Glomerular visceral epithelial cell (primary cell): ENCODE data around the gene ACOT8.
"Not testable (repeated sequence)": the region's sequence is repeated elsewhere in the genome, so short reads cannot be mapped to it uniquely, and the experiment has no call there.

ENCODE experiments used
- DNase-seq: peaks from one replicate; pipeline ENCODE4 v3.0.0-alpha.2; 2016; ENCODE audit errors: extremely low spot score

The ACOT8 gene

DNA sequence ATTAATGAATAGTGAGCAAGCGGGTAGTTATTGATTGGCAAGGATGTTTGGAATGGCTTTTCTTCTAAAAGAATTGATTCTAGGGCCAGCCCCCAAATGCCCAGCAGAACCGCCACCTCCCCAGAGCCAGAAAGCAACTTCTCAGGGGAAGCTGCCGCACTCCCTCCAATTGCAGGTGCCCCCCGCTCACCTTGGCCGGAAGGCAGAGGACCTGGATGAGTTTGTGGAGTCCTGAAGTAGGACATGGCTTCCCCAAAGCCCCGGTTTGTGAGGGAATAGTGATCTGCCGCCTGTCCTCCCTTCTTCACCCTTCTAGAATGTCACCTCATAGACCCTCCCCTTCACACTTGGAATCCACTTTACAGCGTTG, 30.1 kb upstream of the ACOT8 start, which contains the start of gene SPATA25:
Gene SPATA25, minus strand, starts transcription at position 277 of the 370 bp plus-strand sequence. Its CDS starts 32 bp downstream, at position 245.
- no peak for DNase-seq

DNA sequence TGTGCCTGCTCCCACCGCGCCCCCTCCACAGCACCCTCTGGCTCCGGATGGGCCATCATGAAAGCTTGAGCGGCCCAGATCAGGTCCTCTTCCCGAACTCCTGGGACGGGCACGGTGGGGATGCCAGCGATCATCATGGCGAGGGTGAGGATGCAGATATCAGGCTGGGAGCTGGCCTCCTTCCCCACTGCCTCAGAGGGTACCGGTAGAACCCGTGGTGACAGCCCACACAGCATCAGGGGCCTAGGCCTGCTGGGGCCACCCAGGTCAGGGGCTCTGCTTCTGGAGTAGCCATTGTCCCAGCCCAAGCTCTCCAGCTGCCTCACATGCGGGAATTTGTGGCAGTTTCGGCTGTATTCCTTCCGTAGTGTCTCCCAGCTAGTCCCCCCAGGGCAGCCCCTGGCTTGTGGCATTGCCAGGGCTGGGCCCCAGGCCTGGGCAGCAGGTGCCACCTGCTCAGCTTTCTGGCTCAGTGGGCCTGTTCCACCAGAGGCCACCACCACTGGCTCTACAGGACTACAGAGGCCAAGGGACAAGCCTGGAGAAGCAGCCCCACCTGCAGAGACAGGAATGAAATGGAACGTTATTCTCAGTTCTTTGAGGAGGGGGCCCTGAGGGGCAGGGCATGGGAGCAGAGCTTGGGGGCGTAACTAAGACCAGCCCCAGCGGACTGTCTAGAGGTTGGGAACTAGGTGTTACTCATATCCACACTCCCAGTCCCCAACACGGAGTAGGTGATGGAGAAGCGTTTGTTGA, 29.6 kb upstream of the ACOT8 start:
- no peak for DNase-seq

DNA sequence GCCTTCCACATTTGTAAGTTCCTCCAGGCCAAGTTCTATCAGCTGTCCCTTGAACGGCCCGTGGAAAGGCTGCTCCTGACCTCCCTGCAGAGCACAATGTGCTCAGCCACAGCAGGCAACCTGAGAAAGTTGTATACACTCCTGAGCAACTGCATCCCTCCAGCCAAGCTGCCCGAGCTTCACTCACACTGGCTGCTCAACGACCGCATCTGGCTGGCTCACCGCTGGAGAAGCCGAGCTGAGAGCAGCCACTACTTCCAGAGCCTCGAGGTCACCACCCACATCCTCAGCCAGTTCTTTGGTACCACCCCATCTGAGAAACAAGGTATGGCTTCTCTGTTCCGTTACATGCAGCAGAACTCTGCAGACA, 25.9 kb upstream of the ACOT8 start:
- DNase-seq = no peak

DNA sequence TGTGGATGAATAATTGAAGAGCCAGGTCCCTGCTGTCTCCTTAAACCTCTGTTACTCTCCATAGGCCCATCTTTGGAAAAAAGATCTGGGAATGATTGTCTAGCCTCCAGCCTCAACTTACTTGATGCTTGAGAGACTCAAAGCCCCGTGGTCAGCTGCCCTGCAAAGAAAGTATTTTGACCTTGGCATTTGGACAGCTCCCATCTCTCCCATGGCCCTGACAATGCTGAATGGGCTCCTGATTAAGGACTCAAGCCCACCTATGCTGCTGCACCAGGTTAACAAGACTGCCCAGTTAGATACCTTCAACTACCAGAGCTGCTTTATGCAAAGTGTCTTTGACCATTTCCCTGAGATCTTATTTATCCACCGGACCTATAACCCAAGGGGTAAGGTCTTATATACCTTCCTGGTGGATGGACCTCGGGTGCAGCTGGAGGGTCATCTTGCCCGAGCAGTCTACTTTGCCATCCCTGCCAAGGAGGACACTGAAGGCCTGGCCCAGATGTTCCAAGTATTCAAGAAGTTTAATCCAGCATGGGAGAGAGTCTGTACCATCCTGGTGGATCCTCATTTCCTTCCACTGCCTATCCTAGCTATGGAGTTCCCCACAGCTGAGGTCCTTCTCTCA, 25.4 kb upstream of the ACOT8 start:
- DNase-seq = no peak

DNA sequence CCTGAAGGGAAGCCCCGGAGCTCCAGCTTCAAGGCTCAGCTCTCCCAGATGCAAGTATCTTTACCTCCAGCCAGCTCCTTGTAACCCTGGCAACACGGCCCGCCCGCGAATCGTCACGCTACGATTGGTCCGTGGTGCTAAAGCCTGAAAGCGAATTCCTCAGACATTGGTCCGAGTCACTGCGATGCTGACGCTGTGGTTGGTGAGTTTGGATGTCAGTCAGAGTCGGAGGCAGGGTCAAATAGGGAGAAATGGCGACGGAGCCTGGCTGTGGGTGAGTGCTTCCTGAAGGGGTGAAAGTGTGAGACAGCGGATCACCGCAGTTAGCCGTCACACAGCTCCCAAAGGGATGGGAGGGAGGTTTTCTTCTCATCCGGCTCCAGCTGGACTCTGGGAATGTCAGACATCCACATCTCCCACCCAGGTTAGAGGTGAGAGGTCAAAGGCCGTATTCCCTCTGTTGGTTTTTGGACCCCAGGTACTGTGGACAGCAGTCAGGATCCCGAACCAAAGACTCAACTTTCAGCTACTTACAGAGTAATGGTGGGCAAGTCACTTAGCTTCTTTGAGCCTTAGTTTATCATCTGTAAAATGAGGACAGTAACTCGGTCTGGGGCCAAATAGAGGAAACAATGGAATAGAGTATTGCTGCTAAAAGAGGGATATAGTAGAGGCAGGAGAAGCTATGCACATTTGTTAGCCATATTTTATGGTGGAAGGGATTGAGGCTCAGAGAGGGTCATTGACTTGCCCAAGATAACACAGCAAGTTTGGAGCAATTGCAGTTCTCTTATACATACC, 24.0 kb upstream of the ACOT8 start, which contains the start of gene ZSWIM1:
Gene ZSWIM1, plus strand, starts transcription at position 240 of the 801 bp plus-strand sequence. CDS start 1,366 bp downstream, outside the sequence.
- DNase-seq = peak; percentile 100

DNA sequence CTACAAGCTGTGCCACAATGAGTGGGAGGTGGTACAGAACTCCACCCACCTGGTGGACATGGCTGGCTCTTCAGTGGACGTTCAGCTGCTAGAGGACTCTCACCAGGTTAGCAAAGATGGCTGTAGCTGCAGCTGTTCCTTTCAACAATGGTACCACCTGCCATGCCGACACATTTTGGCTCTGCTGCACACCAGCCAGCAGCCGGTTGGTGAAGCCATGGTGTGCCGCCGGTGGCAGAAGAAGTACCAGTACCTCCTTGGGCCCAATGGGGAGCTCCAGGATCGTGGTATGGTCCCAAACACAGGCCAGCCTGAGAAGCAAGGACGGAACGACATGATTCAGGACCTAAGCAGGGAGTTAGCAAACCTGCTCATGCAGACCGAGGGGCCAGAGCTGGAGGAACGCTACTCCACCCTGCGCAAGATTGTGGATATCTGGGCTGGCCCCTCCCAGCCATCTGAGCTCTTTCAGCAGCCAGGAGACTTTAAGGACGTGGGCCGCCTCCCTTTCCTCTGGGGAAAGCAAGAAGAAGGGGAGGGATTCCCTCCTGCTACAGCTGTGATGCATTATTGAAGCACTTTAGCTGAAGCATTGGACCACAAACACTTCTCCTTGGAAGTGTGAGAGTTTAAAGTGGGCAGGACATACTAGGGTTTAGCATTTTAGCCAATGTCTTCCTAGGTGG, 21.0 kb upstream of the ACOT8 start:
- DNase-seq = no peak

DNA sequence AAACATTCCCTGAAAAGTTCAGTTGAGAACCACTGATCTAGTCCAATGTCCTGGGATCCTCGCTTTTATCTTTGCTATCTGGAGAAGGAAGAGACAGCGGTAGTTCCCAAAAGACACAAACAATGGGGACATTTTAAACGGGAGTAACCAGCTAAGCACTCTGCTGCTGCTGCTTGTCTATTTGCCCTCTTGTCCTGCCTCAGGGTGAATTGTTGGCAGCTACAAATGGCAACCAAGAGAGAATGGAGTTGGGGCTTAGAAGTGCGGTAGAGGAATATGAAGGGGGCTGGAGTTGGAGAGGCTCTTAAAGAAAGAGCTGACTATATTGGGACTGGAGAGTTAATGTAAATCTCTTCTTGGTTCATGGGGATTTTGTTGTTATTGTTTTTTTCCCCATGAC, 17.4 kb upstream of the ACOT8 start:
- DNase-seq = no peak

DNA sequence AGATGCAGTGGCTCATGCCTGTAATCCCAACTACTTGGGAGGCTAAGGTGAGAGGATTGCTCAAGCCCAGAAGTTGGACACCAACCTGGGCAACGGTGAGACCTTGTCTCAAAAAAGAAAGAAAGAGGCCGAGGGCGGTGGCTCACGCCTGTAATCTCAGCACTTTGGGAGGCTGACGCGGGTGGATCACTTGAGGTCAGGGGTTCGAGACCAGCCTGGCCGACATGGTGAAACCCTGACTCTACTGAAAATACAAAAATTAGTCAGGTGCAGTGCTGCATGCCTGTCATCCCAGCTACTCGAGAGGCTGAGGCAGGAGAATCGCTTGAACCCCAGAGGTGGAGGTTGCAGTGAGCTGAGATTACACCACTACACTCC, 16.9 kb upstream of the ACOT8 start:
- not testable (repeated sequence) for DNase-seq

DNA sequence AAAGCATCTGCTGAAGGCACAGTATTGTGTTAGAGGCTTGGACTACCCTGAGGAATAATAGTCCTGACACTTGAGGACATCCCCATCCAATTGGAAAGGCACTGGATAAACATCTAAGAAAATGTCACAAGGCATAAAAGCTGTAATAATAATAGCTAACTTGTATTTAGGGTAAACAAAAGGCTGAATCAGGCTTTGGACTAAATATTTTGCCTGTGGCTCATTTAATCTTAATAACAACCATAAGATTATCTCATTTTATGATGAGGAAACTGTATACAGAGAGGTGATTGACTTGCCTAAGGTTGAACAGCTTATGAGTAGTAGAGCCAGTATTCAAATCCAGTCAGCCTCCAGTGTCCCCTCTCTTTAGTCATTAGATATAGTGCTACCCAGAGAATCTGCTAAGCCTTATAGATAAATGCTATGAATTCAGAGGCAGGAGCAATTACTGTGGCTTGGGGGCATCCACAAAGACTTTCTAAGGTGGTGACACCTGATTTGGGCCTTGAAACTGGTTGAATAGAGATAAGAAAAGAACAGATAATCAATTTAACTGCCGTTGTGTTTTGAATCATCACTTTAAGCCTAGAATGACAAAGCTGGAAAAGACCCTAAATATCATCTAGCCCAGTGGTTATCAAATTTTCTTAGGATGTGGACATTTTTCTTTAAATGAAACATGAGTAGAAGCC, 16.4 kb upstream of the ACOT8 start:
- DNase-seq = no peak

DNA sequence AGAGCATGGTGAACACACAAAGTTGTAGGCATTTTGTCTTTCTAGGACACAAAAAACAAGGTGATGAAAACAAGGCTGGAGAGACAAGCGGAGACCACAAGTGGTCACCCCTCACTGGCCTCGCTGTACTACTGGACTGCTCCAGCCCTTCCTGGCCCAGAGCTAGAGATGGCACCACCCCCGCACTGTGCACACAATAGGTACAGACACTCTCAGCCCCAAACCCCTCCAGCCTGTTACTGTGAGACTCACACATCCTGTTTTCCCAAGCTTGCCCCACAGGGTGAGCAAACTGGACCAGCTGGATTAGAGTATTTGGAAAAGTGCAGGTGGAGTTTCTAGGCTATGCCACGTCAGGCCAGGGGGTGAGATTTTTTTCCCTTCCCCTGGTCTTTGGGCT, 15.4 kb upstream of the ACOT8 start:
- DNase-seq = no peak

DNA sequence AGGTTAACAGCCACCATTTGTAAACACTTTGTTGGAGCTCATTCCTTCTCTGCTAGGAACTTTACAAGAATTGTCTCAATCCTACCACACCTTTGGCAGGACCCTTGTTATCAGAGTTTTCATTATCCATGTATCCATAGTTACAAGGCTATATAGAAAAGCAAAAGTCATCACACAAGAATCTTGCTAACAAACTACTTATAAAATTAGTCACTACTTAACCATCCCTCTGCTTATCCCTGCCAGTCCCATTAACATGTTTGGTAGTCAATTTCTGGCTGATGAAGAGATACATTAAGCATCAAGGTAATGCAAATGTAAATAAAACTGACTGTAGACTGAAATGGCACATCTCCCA, 10.6 kb upstream of the ACOT8 start:
- peak; percentile 31 for DNase-seq

DNA sequence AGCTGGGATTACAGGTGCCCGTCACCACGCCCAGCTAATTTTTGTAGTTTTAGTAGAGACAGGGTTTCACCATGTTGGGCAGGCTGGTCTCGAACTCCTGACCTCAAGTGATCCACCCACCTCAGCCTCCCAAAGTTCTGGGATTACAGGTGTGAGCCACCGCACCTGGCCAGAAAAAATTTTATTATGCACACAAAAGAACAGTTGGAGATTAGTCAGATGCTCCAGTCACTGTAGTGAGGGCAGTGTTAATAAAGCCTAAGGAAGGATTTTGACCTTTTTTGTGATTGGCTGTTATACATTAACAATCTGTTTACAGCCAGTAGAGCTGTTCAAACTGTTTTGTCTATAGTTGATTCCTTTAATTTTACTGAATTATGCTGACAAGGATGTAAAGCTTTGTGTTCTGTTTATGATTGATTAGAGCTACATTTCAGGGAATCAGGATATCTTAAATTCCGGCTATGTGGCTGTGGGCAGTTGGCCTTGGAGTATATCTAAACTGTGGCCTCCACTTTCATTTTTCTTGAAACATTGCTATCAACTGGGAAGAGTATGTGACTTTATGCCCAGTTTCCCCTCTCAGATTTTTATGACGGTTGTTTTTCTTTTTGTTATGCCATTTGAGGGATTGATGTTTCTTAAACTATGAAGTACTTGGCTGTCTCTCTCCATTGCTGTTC, 10.1 kb upstream of the ACOT8 start:
- DNase-seq = no peak

DNA sequence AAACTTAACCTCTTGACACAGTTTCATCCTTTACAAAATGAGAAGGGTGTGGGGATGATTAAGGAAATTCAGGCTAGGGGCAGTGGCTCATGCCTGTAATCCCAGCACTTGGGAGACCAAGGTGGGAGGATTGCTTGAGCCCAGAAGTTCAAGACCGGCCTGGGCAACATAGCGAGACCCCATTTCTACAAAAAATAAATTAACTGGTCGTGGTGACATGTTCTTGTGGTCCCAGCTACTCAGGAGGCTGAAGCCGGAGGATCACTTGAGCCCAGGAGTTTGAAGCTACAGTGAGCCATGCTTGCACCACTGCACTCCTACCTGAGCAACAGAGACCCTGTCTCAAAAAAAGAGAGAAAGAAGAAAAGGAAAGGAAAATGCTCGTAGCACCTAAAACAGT, 9.3 kb upstream of the ACOT8 start:
- DNase-seq = no peak

DNA sequence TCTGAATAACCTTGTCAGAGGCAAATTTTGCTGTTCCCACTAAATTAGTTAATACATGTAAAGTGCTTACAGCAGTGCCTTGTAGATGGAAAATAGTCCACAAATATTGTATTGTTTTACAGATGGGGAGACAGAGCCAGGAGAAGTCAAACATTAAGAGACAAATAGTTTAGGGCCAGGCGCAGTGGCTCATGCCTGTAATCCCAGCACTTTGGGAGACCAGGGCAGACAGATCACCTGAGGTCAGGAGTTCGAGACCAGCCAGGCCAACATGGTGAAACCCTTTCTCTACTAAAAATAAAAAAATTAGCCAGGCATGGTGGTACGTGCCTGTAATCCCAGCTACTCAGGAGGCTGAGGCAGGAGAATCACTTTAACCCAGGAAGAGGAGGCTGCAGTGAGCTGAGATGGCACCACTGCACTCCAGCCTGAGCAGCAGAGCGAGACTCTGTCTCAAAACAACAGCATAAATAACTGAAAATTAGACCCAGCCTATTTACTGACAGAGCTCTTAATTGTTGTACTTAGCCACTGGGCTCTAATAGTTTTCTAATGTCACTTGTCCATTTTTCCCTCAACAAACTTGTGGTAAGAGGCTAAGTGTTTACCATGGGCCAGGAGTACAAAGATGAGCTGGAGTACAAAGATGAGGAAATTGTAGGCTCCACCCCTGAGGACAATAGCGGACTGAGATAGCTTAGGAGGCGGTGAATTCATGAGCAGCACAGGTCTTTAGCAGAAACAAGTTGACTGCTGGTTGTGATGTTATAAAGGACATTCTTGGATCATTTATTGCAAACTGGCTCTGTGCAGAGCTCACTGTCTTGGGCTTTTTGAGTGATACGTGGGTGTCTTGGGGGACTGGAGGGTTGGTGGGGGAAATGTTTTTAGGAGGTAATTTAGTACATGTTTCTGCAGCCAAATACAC, 6.6 kb upstream of the ACOT8 start:
- DNase-seq = no peak

DNA sequence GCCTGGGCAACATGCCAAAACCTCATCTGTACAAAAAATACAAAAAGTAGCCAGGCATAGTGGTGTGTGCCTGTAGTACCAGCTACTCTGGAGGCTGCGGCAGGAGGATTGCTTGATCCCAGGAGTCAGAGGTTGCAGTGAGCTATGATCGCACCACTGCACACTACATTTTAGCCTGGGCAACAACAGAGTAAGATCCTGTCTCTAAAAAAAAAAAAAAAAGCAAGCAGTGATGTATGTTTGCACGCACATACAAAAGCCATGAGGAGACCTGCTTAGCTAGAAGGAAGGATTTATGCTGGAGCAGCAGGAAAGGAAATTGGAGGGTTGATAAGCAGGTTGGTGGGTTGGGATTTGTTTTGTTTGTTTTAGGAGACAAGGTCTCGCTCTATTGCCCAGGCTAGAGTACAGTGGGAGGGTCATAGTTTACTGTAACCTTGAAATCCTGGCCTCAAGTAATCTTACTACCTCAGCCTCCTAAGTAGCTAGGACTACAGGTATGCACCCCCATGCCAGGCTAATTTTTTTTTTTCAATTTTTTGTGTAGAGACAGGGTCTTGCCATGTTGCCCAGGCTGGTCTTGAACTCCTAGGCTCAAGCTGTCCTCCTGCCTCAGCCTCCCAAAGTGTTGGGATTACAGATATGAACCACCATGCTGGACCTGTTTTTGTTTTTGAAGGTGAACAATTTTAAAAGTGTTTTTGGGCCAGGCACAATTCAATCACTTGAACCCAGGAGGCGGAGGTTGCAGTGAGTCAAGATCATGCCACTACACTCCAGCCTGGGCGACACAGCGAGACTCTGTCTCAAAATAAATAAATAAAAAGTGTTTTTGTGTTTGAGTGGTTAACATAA, 4.3 kb upstream of the ACOT8 start:
- peak; percentile 34 for DNase-seq

DNA sequence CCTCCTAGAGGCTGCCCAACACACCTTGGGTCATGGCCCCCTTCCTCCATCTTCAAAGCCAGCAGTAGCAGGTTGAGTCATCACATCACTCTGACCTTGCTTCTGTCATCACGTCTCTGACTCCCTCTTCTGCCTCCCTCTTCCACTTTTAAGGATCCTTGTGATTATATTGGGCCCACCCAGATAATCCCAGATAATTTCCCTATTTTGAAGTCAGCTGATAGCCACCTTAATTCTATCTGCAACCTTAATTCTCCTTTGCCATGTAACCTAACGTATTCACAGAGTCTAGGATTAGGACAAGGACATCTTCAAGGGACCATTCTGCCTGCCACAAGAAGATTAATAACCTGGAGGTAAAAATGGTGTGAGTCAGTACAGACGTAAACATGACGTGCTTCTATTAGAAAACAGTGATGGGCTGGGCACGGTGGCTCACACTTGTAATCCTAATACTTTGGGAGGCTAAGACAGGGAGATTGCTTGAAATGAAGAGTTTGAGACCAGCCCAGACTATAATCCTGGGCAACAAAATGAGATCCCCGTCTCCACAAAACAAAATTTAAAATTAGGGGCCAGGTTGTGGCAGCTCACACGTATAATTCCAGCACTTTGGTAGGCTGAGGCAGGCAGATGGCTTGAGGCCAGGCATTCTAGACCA, 3.5 kb upstream of the ACOT8 start:
- no peak for DNase-seq

DNA sequence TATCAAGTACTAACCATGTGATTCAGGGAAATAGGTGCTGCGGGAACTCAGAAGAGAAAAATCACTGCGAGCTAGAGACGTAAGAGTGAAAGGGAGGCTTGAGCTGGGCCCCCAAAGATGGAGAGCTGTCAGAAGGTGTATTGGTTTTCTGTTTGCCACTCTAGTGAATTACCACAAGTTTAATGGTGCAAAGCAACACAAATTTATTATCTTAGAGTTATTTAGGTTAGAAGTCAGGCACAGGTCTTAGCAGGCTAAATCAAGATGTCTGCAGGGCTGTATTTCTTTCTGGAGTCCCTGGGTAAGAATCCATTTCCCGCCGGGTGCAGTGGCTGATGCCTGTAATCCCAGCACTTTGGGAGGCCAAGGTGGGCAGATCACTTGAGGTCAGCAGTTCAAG, 2.7 kb upstream of the ACOT8 start:
- no peak for DNase-seq

DNA sequence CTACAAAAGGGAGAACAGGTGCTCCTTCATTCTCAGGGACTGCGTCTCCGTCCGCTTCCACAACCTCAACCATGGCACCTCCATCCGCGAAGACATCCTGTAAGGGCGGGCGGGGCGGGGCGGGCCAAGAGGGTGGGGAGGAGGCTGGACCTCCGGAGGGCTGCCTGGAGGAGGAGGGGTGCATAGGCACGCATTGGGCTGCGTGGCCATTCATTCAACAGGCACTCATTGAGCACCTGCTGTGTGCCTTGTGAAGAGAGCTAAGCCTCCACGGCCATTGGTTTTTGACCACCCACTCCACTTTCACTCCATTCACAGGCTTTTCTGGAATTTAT, 657 bp upstream of the ACOT8 start:
- no peak for DNase-seq

DNA sequence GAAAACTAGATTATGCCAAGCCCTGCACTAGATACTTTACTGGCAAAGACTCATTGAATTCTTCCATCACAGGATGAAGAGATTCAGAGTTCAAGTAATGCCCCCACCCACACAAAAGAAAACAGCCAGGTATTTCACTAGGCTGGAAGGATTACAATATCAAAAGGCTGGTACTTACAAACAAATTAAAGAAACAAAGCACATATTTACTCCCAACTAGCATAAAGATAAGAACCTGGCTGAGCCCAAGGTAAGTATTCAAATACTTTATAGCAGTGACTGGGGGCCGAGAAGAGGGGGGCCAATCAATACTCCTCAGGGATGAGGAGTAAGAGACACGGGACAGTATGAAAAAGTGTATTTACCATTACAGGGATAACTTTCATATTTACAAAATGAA, 3.7 kb downstream of the ACOT8 start:
- no peak for DNase-seq
